Naive thymus-derived CD4-positive, alpha-beta T cell (primary cell): ENCODE results near the gene DHRS1. TPM values are rescaled to one million over a fixed set of nuclear protein-coding genes. Genes with fewer than 3 reads are reported as not detected.

ENCODE experiments used
- ATAC-seq: fragments of 150-1000 bp; cut with Tn5 transposase; 2 replicates; pipeline ENCODE4 v1.10.0; 2021; ENCODE audit warnings: mild to moderate bottlenecking, moderate library complexity
- CTCF ChIA-PET: fragments of 350-600 bp; sonication (Branson Sonifier 250); formaldehyde crosslinking; loops from one replicate; lab custom pipeline; 2021; ENCODE audit warnings: antibody characterized with exemption; lab: Charles Lee
- POLR2A ChIA-PET: fragments of 350-600 bp; sonication (Branson Sonifier 250); formaldehyde crosslinking; loops from one replicate; lab custom pipeline; 2021; ENCODE audit warnings: antibody characterized with exemption, inconsistent platforms; lab: Charles Lee
- DNase-seq, 9 donors: peaks; one replicate each; pipeline versions ENCODE4 v3.0.0 to v3.0.0-alpha.2; 2020 to 2022; ENCODE audit warnings: mixed read lengths in 1 of 9
- H3K27ac ChIP-seq: one replicate; pipeline ENCODE4 v1.7.0; 2013; ENCODE audit warnings: mild to moderate bottlenecking, low read depth, low read length, moderate library complexity
- H3K27me3 ChIP-seq, 2 donors: one replicate each; pipeline ENCODE4 v1.7.0; 2013; ENCODE audit warnings: low read length in 2 of 2, mild to moderate bottlenecking in 2 of 2, moderate library complexity in 2 of 2; ENCODE audit not compliant: control insufficient read depth in 2 of 2, insufficient read depth in 2 of 2
- H3K36me3 ChIP-seq, 3 experiments: 1 replicate in 2 of 3; 2 replicates in 1 of 3; pipeline ENCODE4 v1.7.0; 2013; ENCODE audit warnings: low read length in 3 of 3, mild to moderate bottlenecking in 3 of 3, moderate library complexity in 1 of 3; ENCODE audit not compliant: insufficient read depth in 3 of 3, control insufficient read depth in 2 of 3
- H3K4me1 ChIP-seq, 2 donors: one replicate each; pipeline ENCODE4 v1.7.0; 2013; ENCODE audit warnings: low read length in 2 of 2, mild to moderate bottlenecking in 2 of 2, moderate library complexity in 1 of 2; ENCODE audit not compliant: control insufficient read depth in 2 of 2, insufficient read depth in 2 of 2
- H3K4me3 ChIP-seq: 2 replicates; pipeline ENCODE4 v1.7.0; 2013; ENCODE audit warnings: mild to moderate bottlenecking, low read length
- H3K9me3 ChIP-seq, 3 experiments: 1 replicate in 2 of 3; 2 replicates in 1 of 3; pipeline ENCODE4 v1.7.0; 2013; ENCODE audit warnings: low read length in 3 of 3; ENCODE audit not compliant: control insufficient read depth in 2 of 3
- H3K27ac Mint-ChIP-seq, 9 donors: one replicate each; pipeline ENCODE4 v1.8.0; 2020 to 2022; ENCODE audit warnings: mixed read lengths in 9 of 9, mild to moderate bottlenecking in 8 of 9, moderate library complexity in 5 of 9, inconsistent platforms in 2 of 9
- H3K27me3 Mint-ChIP-seq, 5 donors: one replicate each; pipeline ENCODE4 v1.8.0; 2021 to 2022; ENCODE audit warnings: mixed read lengths in 5 of 5, mild to moderate bottlenecking in 1 of 5
- H3K36me3 Mint-ChIP-seq, 5 donors: one replicate each; pipeline ENCODE4 v1.8.0; 2020 to 2022; ENCODE audit warnings: mixed read lengths in 5 of 5, mild to moderate bottlenecking in 3 of 5, inconsistent platforms in 1 of 5
- H3K4me1 Mint-ChIP-seq, 7 donors: one replicate each; pipeline ENCODE4 v1.8.0; 2020 to 2022; ENCODE audit warnings: mixed read lengths in 7 of 7, mild to moderate bottlenecking in 3 of 7, inconsistent platforms in 1 of 7
- H3K4me3 Mint-ChIP-seq, 10 donors: one replicate each; pipeline ENCODE4 v1.8.0; 2020 to 2022; ENCODE audit warnings: mild to moderate bottlenecking in 10 of 10, mixed read lengths in 10 of 10, moderate library complexity in 6 of 10, inconsistent platforms in 2 of 10
- H3K9me3 Mint-ChIP-seq, 11 donors: one replicate each; pipeline ENCODE4 v1.8.0; 2020 to 2022; ENCODE audit warnings: mixed read lengths in 11 of 11, mild to moderate bottlenecking in 4 of 11, inconsistent platforms in 1 of 11, moderate library complexity in 1 of 11
- intact Hi-C, 2 donors: fragments of 100-400 bp; cut with micrococcal nuclease; formaldehyde crosslinking; loops; one replicate each; pipeline ENCODE4 v1.15.1; 2023
- polyA plus RNA-seq, 2 donors: library from polyadenylated mRNA; unstranded; fragments of 300-500 nt; fragmentation: Illumina TruSeq; gene quantifications; one replicate each; pipeline ENCODE4 v1.2.3, GENCODE V29; 2021
- total RNA-seq, 6 experiments: library from RNA in 5 of 6; stranded (reverse) in 5 of 6; gene quantifications; 1 replicate in 5 of 6; 2 replicates in 1 of 6; pipeline ENCODE4 v1.2.3 and lab custom pipeline; 2021 to 2026

DHRS1 gene
- total RNA-seq (10 to 100 TPM; 25.2 to 37.0 (median 33.3) TPM), polyA plus RNA-seq (10 to 100 TPM; 21.3 to 38.4 TPM), total RNA-seq (lab: John Stamatoyannopoulos, UW) (13.3 reads per million, percentile 42 among the genes with 10 or more reads in this experiment)

- ATAC-seq, result peak; percentile 93
- peaks cover 28 to 67% (median 55%) of the 10 kb centered on the region in 7 donors for H3K4me1 Mint-ChIP-seq
- H3K27ac Mint-ChIP-seq, result peak within 1 kb of the TSS; percentile 91 to 98 (median 96)
- H3K36me3 Mint-ChIP-seq, result peaks cover 0 to 41% (median 13%) of the 10 kb centered on the region in 5 donors
- H3K9me3 Mint-ChIP-seq, result peaks cover 0 to 5% (median 0%) of the 10 kb centered on the region in 11 donors
- Histone ChIP-seq H3K36me3 (peaks cover 24 to 50% (median 37%) of the 10 kb centered on the region in 3 experiments), H3K9me3 (no peaks in the 10 kb centered on the region), H3K27me3 (no peaks in the 10 kb centered on the region), H3K27ac (peak within 1 kb of the TSS; percentile 97), H3K4me1 (peaks cover 19 to 43% of the 10 kb centered on the region in 2 donors), H3K4me3 (peak within 1 kb of the TSS; percentile 83)
- CTCF ChIA-PET, result interaction anchor here (0.9 to 9.4 kb wide), 12 partner anchors 9 to 137 kb away, joined by 3 to 140 read pairs (median 6); partner anchors contain the start of genes CIDEB, LTB4R, LTB4R2 and TINF2
- H3K27me3 Mint-ChIP-seq, result no peaks in the 10 kb centered on the region
- intact Hi-C loops, result loop anchor here (1.0 to 5.0 kb wide), 13 partner anchors 9 to 287 kb away; partner anchors contain the start of genes RABGGTA (in 2 of the 2), CHMP4A (in 1 of the 2), DCAF11 (in 1 of the 2) and GMPR2 (in 1 of the 2)
- peak within 1 kb of the TSS; percentile 89 to 97 (median 94) for H3K4me3 Mint-ChIP-seq
- DNase-seq, result peak; percentile 86 to 95 (median 92)
- POLR2A ChIA-PET, result interaction anchor here (0.6 to 8.7 kb wide), 23 partner anchors 9 to 131 kb away, joined by 3 to 125 read pairs (median 4); partner anchors contain the start of genes CIDEB, GMPR2, IPO4 and KHNYN
These were observed at the start of gene DHRS1, which contains the start of gene NOP9 for GRCh38 chr14:24299255-24300191. DHRS1 (minus strand) TSS chr14:24299780; CDS start chr14:24299106, 674 bp downstream. NOP9 (plus strand) TSS chr14:24299850; CDS start chr14:24299955, 105 bp downstream.

- intact Hi-C loops, result no loop called here
- no peak for DNase-seq
- ChIA-PET POLR2A (interaction anchor here (0.6 to 1.2 kb wide), 2 partner anchors 9 to 49 kb away, joined by 3 to 10 read pairs; partner anchors contain the start of genes DHRS1 and NOP9), CTCF (interaction anchor here (0.6 to 0.7 kb wide), 4 partner anchors 10 to 83 kb away, joined by 3 to 6 read pairs (median 4); no protein-coding TSS in a partner anchor)
- Mint-ChIP-seq H3K9me3 (no peaks in the 10 kb centered on the region), H3K27ac (no peak overlapping the region), H3K36me3 (no peaks in the 10 kb centered on the region), H3K27me3 (peaks cover 35 to 73% (median 50%) of the 10 kb centered on the region in 5 donors), H3K4me3 (no peak overlapping the region), H3K4me1 (peaks cover 0 to 3% (median 0%) of the 10 kb centered on the region in 7 donors)
- Histone ChIP-seq H3K4me1 (no peaks in the 10 kb centered on the region), H3K27me3 (peaks cover 0 to 7% of the 10 kb centered on the region in 2 donors), H3K36me3 (no peaks in the 10 kb centered on the region), H3K4me3 (no peak overlapping the region), H3K9me3 (no peaks in the 10 kb centered on the region), H3K27ac (no peak overlapping the region)
- no peak for ATAC-seq
These were observed 48.6 kb upstream of the DHRS1 start for GRCh38 chr14:24348186-24348585.

- intact Hi-C loops, result no loop called here
- H3K36me3 ChIP-seq, result no peaks in the 10 kb centered on the region
- no peak for ATAC-seq
- H3K4me3 ChIP-seq, result no peak overlapping the region
- H3K27ac ChIP-seq, result no peak overlapping the region
- Mint-ChIP-seq H3K9me3 (no peaks in the 10 kb centered on the region), H3K27me3 (peaks cover 33 to 74% (median 40%) of the 10 kb centered on the region in 5 donors), H3K4me3 (no peak overlapping the region), H3K27ac (no peak overlapping the region), H3K4me1 (peaks cover 0 to 3% (median 0%) of the 10 kb centered on the region in 7 donors), H3K36me3 (no peaks in the 10 kb centered on the region)
- H3K4me1 ChIP-seq, result no peaks in the 10 kb centered on the region
- CTCF ChIA-PET, result interaction anchor here (0.8 to 1.0 kb wide), 2 partner anchors 11 to 14 kb away, joined by 3 read pairs; no protein-coding TSS in a partner anchor
- no peak for DNase-seq
- POLR2A ChIA-PET, result interaction anchor here (0.6 kb wide), 1 partner anchor 96 kb away, joined by 5 read pairs; the partner anchor contains the start of gene SDR39U1
- no peaks in the 10 kb centered on the region for H3K9me3 ChIP-seq
- H3K27me3 ChIP-seq, result peaks cover 0 to 4% of the 10 kb centered on the region in 2 donors
These were observed 47.6 kb upstream of the DHRS1 start for GRCh38 chr14:24347134-24347533.

- Histone ChIP-seq H3K9me3 (no peaks in the 10 kb centered on the region), H3K4me3 (no peak overlapping the region), H3K27ac (no peak overlapping the region), H3K27me3 (no peaks in the 10 kb centered on the region), H3K4me1 (peaks cover 7 to 8% of the 10 kb centered on the region in 2 donors), H3K36me3 (no peaks in the 10 kb centered on the region)
- H3K27me3 Mint-ChIP-seq, result peaks cover 10 to 56% (median 11%) of the 10 kb centered on the region in 5 donors
- intact Hi-C loops, result no loop called here
- ChIA-PET CTCF (no interaction called here), POLR2A (interaction anchor here (0.7 to 1.0 kb wide), 2 partner anchors 15 to 98 kb away, joined by 3 read pairs; partner anchors contain the start of gene SDR39U1)
- H3K36me3 Mint-ChIP-seq, result no peaks in the 10 kb centered on the region
- no peak overlapping the region for H3K4me3 Mint-ChIP-seq
- H3K9me3 Mint-ChIP-seq, result no peaks in the 10 kb centered on the region
- no peak for DNase-seq
- H3K27ac Mint-ChIP-seq, result no peak overlapping the region
- ATAC-seq, result no peak
- H3K4me1 Mint-ChIP-seq, result peaks cover 7 to 13% (median 10%) of the 10 kb centered on the region in 7 donors
These were observed 44.4 kb upstream of the DHRS1 start for GRCh38 chr14:24343795-24344660.

- CTCF ChIA-PET, result no interaction called here
- POLR2A ChIA-PET, result interaction anchor here (16.5 kb wide), 1 partner anchor 88 kb away, joined by 293 read pairs; the partner anchor contains the start of genes CBLN3 and KHNYN
- H3K36me3 Mint-ChIP-seq, result peaks cover 0 to 7% (median 0%) of the 10 kb centered on the region in 5 donors
These were observed 43.3 kb upstream of the DHRS1 start for GRCh38 chr14:24342889-24343288.

More at GRCh38 chr14:24342889-24343288, 43.3 kb upstream of the DHRS1 start:
- Histone ChIP-seq H3K27ac (no peak overlapping the region), H3K4me3 (no peak overlapping the region), H3K4me1 (peaks cover 13 to 15% of the 10 kb centered on the region in 2 donors), H3K36me3 (peaks cover 0 to 8% (median 0%) of the 10 kb centered on the region in 3 experiments), H3K9me3 (no peaks in the 10 kb centered on the region), H3K27me3 (no peaks in the 10 kb centered on the region)
- DNase-seq (no peak), ATAC-seq (no peak)
- Mint-ChIP-seq H3K4me3 (no peak overlapping the region), H3K9me3 (no peaks in the 10 kb centered on the region), H3K4me1 (peaks cover 16 to 24% (median 19%) of the 10 kb centered on the region in 7 donors), H3K27ac (no peak overlapping the region), H3K27me3 (peaks cover 10 to 49% (median 11%) of the 10 kb centered on the region in 5 donors)
- intact Hi-C loops, result no loop called here
